ENCODE data around the gene ATP7A. TPM values are rescaled to one million over a fixed set of nuclear protein-coding genes. Genes with fewer than 3 reads are reported as not detected.

ATP7A gene
- total and polyA plus RNA-seq, 2 donors (not counting 3 experiments of a cell fraction or from before 2014, with no cell fraction given) = 3.1 to 8.8 TPM

- TF ChIP-seq POLR2A (IDR thresholded peaks at IDR 0.05; ENCODE audit: low read depth, low read length) (no peak), EZH2 (IDR thresholded peaks at IDR 0.05; ENCODE audit: borderline replicate concordance, low read depth, low read length, severe bottlenecking) (no peak), GATA2 (IDR thresholded peaks at IDR 0.05; ENCODE audit: insufficient read depth, insufficient read length, low read depth, low read length) (no peak), JUN (IDR thresholded peaks at IDR 0.05; ENCODE audit: borderline replicate concordance, insufficient read depth, insufficient read length, low read depth) (no peak), MYC (IDR thresholded peaks at IDR 0.05; ENCODE audit: low read depth, low read length) (no peak), FOS (IDR thresholded peaks at IDR 0.05; ENCODE audit: borderline replicate concordance, insufficient read depth, low read length) (no peak), POLR2AphosphoS5 (IDR thresholded peaks at IDR 0.05; ENCODE audit: insufficient read depth, low read depth, low read length) (no peak)
- TF ChIP-seq, protein P1, sequence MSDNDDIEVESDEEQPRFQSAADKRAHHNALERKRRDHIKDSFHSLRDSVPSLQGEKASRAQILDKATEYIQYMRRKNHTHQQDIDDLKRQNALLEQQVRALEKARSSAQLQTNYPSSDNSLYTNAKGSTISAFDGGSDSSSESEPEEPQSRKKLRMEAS (IDR thresholded peaks at IDR 0.05; ENCODE audit: insufficient read depth, insufficient read length) = no peak
- TF ChIP-seq, protein P2, sequence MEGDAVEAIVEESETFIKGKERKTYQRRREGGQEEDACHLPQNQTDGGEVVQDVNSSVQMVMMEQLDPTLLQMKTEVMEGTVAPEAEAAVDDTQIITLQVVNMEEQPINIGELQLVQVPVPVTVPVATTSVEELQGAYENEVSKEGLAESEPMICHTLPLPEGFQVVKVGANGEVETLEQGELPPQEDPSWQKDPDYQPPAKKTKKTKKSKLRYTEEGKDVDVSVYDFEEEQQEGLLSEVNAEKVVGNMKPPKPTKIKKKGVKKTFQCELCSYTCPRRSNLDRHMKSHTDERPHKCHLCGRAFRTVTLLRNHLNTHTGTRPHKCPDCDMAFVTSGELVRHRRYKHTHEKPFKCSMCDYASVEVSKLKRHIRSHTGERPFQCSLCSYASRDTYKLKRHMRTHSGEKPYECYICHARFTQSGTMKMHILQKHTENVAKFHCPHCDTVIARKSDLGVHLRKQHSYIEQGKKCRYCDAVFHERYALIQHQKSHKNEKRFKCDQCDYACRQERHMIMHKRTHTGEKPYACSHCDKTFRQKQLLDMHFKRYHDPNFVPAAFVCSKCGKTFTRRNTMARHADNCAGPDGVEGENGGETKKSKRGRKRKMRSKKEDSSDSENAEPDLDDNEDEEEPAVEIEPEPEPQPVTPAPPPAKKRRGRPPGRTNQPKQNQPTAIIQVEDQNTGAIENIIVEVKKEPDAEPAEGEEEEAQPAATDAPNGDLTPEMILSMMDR (IDR thresholded peaks at IDR 0.05; ENCODE audit: extremely low read depth in 1 of 2, insufficient read depth in 1 of 2, low read depth in 1 of 2, low read length in 2 of 2) = no peak
- Histone ChIP-seq H3K4me1 (ENCODE audit: control insufficient read depth, extremely low read depth, insufficient read depth, low read length) (peaks cover 5% of the 10 kb centered on the region), H3K9ac (replicated peaks; ENCODE audit: extremely low read depth, insufficient read depth, low read length) (no peak overlapping the region), H3K4me3 (replicated peaks in 1 of 3; ENCODE audit: insufficient read depth in 1 of 3, low read depth in 1 of 3, low read length in 3 of 3) (no peak overlapping the region), H3K4me2 (ENCODE audit: insufficient read depth, low read length) (no peak overlapping the region), H3K27me3 (ENCODE audit: control insufficient read depth in 2 of 2, insufficient read depth in 2 of 2, low read length in 2 of 2) (no peaks in the 10 kb centered on the region), H3K9me1 (replicated peaks; ENCODE audit: control insufficient read depth, extremely low read depth, insufficient read depth, low read length) (no peaks in the 10 kb centered on the region), H4K20me1 (replicated peaks; ENCODE audit: control insufficient read depth, extremely low read depth, insufficient read depth, low read length) (no peaks in the 10 kb centered on the region), H3K27ac (ENCODE audit: insufficient read depth, low read depth, low read length) (no peak overlapping the region), H3K79me2 (ENCODE audit: control insufficient read depth, insufficient read depth, low read length) (no peaks in the 10 kb centered on the region), H3K36me3 (ENCODE audit: control insufficient read depth in 2 of 2, extremely low read depth in 1 of 2, insufficient read depth in 2 of 2, low read length in 2 of 2) (no peaks in the 10 kb centered on the region), H3K9me3 (replicated peaks; ENCODE audit: control insufficient read depth, insufficient read depth, low read length) (no peaks in the 10 kb centered on the region), H2AFZ (ENCODE audit: low read depth, low read length) (no peak overlapping the region)
- intact Hi-C loops (cut with micrococcal nuclease) (no loop called here), dilution Hi-C loops (cut with MboI; ENCODE audit: extremely low pct_ligation_motif_present, low sequenced_read_pairs) (no loop called here)
- ChIA-PET CTCF (interaction anchor here (0.6 to 1.3 kb wide), 2 partner anchors 9 to 10 kb away, joined by 3 to 6 read pairs; no protein-coding TSS in a partner anchor), POLR2A (no interaction called here)
- DNase-seq (ENCODE audit: low read depth, low spot score) = no peak
- FAIRE-seq = no peak
- BruUV-seq (replicated peaks) = no TSS peak
Measured at GRCh38 chrX:77953708-77954107, 43.2 kb downstream of the ATP7A start.
